OCI-LY1 (cell line): ENCODE results near the gene CXADR.

Source experiments
- EZH2 ChIP-seq: fragments of 200-600 bp; sonication (generic), shearing (Covaris generic); IDR thresholded peaks from 2 replicates; pipeline ENCODE4 v1.8.0; 2017; ENCODE audit warnings: borderline replicate concordance, mixed run types, mild to moderate bottlenecking, antibody characterized with exemption, low read length, moderate library complexity, mixed read lengths
- TF ChIP-seq, protein P1 (sequence below): fragments of 200-600 bp; sonication (generic), shearing (Covaris generic); IDR thresholded peaks from 2 replicates; pipeline ENCODE4 v1.5.1; 2017; ENCODE audit warnings: mild to moderate bottlenecking, antibody characterized with exemption, low read length, moderate library complexity, mixed read lengths

DNA sequence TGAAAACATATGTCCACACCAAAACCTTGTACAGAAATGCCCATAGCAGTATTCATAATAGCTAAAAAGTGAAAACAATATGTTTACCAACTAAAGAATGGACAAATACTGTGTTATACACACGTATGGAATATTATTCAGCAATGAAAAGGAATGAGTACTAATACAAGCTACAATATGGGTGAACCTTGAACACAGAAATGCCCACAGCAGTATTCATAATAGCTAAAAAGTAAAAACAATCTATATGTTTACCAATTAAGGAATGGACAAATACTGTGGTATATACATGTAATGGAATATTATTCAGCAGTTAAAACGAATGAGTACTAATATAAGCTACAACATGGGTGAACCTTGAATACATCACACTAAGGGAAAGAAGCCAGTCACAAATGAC lies 96.8 kb downstream of the CXADR start:
- TF ChIP-seq, protein P1, sequence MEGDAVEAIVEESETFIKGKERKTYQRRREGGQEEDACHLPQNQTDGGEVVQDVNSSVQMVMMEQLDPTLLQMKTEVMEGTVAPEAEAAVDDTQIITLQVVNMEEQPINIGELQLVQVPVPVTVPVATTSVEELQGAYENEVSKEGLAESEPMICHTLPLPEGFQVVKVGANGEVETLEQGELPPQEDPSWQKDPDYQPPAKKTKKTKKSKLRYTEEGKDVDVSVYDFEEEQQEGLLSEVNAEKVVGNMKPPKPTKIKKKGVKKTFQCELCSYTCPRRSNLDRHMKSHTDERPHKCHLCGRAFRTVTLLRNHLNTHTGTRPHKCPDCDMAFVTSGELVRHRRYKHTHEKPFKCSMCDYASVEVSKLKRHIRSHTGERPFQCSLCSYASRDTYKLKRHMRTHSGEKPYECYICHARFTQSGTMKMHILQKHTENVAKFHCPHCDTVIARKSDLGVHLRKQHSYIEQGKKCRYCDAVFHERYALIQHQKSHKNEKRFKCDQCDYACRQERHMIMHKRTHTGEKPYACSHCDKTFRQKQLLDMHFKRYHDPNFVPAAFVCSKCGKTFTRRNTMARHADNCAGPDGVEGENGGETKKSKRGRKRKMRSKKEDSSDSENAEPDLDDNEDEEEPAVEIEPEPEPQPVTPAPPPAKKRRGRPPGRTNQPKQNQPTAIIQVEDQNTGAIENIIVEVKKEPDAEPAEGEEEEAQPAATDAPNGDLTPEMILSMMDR = no peak
- no peak for TF ChIP-seq EZH2
